Activated gamma-delta T cell treated with Interleukin-2 at 50 U/mL for 16 hours (primary cell): ENCODE data around the gene NYAP2.

ENCODE experiments used
- DNase-seq: peaks from one replicate; pipeline ENCODE4 v3.0.0-alpha.2; 2020

The NYAP2 gene

GRCh38 chr2:225429717-225430116 lies 30.2 kb downstream of the NYAP2 start:
- DNase-seq = no peak

GRCh38 chr2:225431105-225431863 lies 31.8 kb downstream of the NYAP2 start:
- DNase-seq = no peak

GRCh38 chr2:225434014-225434413 lies 34.5 kb downstream of the NYAP2 start:
- DNase-seq = no peak

- no peak for DNase-seq
Measured at GRCh38 chr2:225437319-225437718, 37.8 kb downstream of the NYAP2 start.

GRCh38 chr2:225438248-225438647 lies 38.7 kb downstream of the NYAP2 start:
- DNase-seq = no peak

GRCh38 chr2:225452677-225453076 lies 53.2 kb downstream of the NYAP2 start:
- no peak for DNase-seq

GRCh38 chr2:225454412-225454811 lies 54.9 kb downstream of the NYAP2 start:
- no peak for DNase-seq

GRCh38 chr2:225456619-225457260 lies 57.2 kb downstream of the NYAP2 start:
- DNase-seq = no peak

- DNase-seq = no peak
Measured at GRCh38 chr2:225457482-225457881, 58.0 kb downstream of the NYAP2 start.

- no peak for DNase-seq
Measured at GRCh38 chr2:225458431-225459117, 59.1 kb downstream of the NYAP2 start.

GRCh38 chr2:225462417-225462816 lies 62.9 kb downstream of the NYAP2 start:
- DNase-seq = no peak

- DNase-seq = no peak
Measured at GRCh38 chr2:225462945-225463344, 63.4 kb downstream of the NYAP2 start.

- DNase-seq = no peak
Measured at GRCh38 chr2:225463449-225463848, 63.9 kb downstream of the NYAP2 start.

- DNase-seq = no peak
Measured at GRCh38 chr2:225464346-225465025, 65.0 kb downstream of the NYAP2 start.

- no peak for DNase-seq
Measured at GRCh38 chr2:225465827-225466226, 66.3 kb downstream of the NYAP2 start.

- DNase-seq = no peak
Measured at GRCh38 chr2:225466891-225467604, 67.5 kb downstream of the NYAP2 start.

- no peak for DNase-seq
Measured at GRCh38 chr2:225468131-225468530, 68.6 kb downstream of the NYAP2 start.

GRCh38 chr2:225471039-225471438 lies 71.5 kb downstream of the NYAP2 start:
- DNase-seq = no peak

GRCh38 chr2:225471482-225471881 lies 72.0 kb downstream of the NYAP2 start:
- no peak for DNase-seq

- DNase-seq = no peak
Measured at GRCh38 chr2:225472161-225472560, 72.7 kb downstream of the NYAP2 start.

- DNase-seq = no peak
Measured at GRCh38 chr2:225479386-225479785, 79.9 kb downstream of the NYAP2 start.

GRCh38 chr2:225484751-225485150 lies 85.2 kb downstream of the NYAP2 start:
- DNase-seq = no peak

- DNase-seq = no peak
Measured at GRCh38 chr2:225486236-225486635, 86.7 kb downstream of the NYAP2 start.
